Raji (cell line): ENCODE data around the gene NRG2.

Source experiments
- POLR2A ChIP-seq: IDR thresholded peaks from 2 replicates; pipeline ENCODE4 v1.6.1; 2011; ENCODE audit warnings: low read depth, low read length, control low read depth; ENCODE audit not compliant: insufficient read depth

The NRG2 gene

DNA sequence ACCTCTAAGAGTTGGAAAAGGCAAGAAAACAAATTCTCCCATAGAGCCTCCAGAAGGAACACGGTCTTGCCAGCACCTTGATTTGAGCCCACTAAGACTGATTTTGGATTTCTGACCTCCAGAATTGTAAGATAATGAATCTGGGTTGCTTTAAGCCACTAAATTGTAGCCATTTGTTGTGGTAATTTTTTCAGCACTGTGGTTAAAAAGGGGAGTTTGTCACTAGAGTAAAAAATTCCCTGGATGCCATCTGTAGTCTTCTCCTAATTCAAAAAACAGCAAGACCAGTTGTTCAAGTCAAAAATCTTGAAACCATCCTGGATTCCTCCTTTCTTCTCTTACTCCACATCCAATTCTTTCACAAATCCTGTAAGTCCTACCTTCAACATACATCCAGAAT is 39.6 kb downstream of the NRG2 start:
- TF ChIP-seq POLR2A, result no peak

DNA sequence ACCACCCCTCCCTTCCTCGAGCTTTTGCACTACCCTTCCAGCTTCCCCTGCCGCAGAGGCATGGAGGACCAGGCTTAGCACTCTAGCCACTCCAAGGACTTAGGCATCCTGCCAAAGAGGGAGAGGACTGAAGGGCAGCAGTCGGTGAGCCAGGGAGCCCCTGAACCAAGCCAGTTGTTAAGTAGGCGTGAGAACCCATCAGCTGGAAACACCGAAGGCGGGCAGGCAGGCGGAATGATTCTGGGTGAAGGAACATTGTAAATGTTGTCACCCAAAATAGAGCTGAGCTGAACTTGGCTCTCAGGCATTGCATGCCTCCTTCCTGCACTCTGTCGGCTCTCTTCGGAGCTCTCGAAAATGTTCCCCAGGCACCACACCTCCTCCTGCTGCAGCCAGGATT is 42.8 kb downstream of the NRG2 start:
- no peak for TF ChIP-seq POLR2A

DNA sequence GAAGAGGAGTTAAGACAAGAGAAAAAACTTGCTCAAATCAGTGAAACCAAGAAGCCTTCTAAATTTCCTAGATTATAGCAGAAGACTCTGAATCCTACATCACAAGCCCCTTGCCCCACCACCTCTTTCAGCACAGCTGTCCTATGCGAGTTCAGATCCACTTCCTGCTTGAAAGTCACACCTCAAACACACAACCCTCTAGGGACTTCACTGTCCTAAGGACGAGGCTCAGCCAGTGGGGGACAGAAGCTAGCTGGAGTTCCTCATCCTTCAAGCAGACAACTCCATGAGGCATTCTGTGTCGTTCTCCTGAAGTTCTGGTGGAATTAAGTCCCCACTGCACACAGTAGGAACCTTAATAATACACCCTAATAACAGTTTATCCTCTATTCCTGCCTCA is 44.3 kb downstream of the NRG2 start:
- no peak for TF ChIP-seq POLR2A

DNA sequence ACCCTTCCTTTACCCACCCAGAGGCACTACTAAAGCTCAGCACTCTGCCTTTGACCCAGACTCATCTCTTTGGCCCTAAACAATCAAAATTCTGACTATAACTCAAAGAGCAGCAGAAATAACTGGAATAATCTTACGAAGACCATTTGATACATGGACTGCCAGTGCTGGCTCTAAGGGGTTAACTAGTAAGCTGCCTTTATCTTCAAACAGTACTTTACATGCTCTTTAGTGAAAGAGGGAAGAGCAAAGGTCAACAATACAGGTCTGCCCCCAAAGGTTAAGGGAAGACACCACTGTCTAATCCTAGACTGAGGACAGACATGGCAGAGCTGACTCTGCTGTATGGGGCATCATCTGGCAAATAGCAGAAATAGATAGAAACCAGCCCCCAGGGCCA is 45.8 kb downstream of the NRG2 start:
- no peak for TF ChIP-seq POLR2A

DNA sequence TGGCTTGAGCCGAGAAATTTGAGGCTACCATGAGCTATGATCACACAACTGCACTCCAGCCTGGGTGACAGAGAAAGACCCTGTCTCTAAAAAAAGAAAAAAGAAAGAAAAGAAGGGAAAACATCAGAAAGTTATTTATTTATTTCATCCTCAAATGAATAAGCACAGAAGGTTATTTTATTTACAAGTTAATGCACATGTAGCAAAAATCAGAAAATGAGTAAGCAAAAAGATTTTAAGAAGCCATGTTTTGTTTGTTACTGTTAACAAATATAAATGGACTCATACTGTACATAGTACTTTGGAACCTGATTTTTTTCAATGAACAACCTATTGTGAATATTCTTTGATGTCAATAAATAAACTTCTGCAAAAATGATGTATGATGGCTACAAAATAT is 47.2 kb downstream of the NRG2 start:
- TF ChIP-seq POLR2A, result no peak

GRCh38 chr5:139994234-139994633 is 48.9 kb downstream of the NRG2 start:
- no peak for TF ChIP-seq POLR2A

DNA sequence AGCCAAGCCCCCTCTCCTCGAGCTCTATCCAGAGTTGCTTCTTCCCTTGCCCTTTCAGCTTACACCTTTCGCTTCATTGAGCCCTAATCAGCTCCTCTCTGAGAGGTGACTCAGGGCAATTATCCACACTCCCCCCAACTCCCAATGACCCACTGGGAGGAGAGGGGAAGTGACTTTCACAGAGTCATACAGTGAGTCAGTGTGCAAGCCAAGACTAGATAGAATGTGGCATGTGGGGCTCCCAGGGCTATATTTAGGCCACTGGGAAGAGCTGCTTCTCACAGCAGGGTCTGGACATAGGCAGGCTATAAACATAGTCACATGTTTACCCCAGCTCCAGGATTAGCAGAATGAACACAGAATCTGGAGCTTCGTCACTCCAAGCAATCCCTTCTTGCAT is 57.4 kb downstream of the NRG2 start:
- no peak for TF ChIP-seq POLR2A

DNA sequence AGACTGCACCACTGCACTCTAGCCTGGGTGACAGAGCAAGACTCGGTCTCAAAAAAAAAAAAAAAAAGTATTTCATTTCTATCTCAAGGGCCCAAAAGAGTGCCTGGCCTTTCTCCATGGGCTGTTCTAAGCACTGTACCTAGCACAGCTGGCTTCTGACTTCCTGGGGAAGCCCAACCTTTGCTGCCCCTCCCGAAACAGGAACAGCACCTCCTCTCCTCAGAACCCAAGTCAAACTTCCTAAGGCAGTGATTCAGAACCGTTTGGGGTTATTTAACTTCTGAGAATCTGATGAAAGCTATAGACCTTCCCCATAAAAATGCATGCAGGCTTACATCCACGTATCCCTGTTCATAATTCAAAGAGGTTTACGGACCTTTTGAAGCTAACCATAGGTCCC is 57.8 kb downstream of the NRG2 start:
- TF ChIP-seq POLR2A, result no peak

DNA sequence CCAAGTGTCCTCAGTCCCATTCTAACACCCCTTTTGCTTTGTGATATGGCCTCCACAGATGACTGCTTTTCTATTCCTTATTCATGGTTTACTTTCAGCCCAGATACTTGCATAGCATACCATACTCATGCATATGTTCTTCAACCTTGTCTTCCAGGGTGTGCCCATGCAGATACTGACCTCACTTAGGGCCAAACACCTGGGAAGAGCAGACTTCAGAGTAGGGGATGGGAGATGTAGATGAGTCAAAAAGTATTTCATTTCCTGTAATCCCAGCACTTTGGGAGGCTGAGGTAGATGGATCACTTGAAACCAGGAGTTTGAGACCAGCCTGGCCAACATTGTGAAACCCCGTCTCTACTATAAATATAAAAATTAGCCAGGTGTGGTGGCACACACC is 58.3 kb downstream of the NRG2 start:
- no peak for TF ChIP-seq POLR2A

- no peak for TF ChIP-seq POLR2A
These were observed 60.2 kb downstream of the NRG2 start for GRCh38 chr5:139982975-139983240.

- no peak for TF ChIP-seq POLR2A
These were observed 60.7 kb downstream of the NRG2 start for GRCh38 chr5:139982157-139982974.

DNA sequence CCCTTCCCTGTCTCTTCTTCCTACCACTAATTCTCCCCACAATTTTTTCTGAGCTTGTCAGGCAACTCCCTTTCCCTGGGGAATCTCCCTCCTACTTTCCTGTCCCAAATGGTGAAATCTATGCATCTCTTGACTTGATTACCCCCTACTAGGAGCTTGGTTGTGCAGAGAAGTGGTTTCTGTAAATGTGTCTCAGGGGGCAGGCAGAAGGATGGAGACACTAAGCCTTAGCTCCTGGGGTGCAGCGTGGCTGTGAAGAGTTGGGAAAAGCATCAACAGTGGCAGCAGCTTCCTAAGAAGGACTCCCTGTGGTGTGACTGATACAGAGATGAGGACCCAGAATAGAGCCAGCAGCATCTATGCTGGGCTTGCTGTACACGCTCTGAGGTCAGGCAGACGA is 62.3 kb downstream of the NRG2 start:
- TF ChIP-seq POLR2A, result no peak

GRCh38 chr5:139979943-139980342 is 63.2 kb downstream of the NRG2 start:
- no peak for TF ChIP-seq POLR2A

DNA sequence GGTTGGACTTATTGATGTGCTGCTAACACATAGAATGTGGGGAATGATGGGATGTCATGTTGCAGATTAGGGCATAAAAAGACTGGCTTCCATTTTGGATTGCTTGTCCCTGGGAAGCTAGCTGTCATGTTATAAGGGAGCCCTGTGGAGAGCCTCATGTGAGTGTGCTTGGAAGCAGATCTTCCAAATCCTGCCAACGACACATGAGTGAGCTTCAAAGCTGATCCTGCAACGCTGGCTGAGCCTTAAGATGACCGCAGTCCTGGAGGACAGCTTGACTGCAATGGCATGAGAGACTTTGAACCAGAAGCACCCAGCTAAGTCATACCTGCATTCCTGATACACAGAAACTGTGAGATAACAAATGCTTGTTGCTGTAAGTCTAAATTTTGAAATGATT is 63.6 kb downstream of the NRG2 start:
- no peak for TF ChIP-seq POLR2A

GRCh38 chr5:139976703-139977102 is 66.4 kb downstream of the NRG2 start:
- TF ChIP-seq POLR2A, result no peak

DNA sequence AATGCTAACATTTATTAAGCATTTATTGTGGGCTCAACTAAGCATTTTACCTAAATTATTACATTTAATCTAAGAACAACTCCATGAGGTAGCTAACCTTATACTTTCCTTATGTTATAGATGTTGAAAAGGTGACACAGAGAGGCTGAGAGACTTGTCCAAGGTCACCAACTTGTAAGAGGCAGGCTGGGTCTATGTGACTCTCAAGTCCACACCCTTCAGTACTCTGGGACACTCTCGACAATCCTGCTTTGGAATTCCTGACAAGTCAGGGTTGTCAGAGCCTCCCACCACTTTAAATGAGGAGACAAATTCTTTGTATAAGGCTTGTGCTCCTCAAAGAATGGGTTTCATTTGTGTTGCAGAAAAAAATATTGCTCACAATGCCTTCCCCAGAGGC is 67.2 kb downstream of the NRG2 start:
- no peak for TF ChIP-seq POLR2A

GRCh38 chr5:139975306-139975705 is 67.8 kb downstream of the NRG2 start:
- TF ChIP-seq POLR2A, result no peak

DNA sequence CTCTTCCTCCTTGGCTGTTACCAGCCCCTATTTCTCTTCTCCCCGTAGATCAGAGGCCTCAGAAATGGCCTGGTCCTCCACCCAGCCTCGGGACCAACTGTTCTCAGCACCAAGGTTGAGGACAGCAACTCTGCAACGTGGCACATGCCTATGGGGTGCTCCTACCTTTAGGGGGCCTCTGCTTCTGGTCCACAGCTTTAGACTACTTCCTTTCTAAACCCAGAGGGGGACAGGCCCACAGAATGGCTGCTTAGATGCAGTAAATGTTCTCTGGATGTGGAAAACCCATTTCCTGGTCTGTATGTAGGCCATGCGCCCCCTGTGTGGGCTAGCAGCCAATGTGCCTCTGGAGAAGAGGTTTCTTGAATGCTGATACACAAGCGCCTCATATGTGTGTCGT is 68.4 kb downstream of the NRG2 start:
- no peak for TF ChIP-seq POLR2A

DNA sequence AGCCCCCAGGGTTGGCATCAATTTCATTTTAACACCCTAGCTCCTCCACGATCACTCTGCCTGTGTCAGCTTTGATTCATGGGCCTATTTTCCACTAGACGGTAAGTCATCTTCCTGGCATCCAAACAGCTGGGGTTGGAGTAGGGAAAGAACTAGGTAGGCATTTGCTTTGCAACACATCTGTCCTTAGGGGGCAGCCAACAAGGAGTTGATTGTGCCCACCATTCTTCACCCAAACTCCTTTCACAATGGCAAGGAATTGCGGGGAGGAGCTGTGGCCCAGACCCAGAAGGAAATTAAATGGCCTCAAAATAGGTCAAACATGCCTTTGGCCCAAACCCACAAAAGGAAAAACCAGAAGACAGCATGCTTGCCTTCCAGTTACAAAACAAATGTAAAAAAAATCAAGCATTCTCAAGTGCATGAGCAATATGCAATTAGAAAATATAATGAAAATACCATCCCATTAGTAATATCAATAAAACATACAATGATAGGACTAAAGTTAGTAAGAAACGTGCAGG is 71.8 kb downstream of the NRG2 start:
- TF ChIP-seq POLR2A, result no peak
